ENCODE measurements around the gene DDX52. TPM values are rescaled to one million over a fixed set of nuclear protein-coding genes. Genes with fewer than 3 reads are reported as not detected.
"Not testable (repeated sequence)": the region's sequence is repeated elsewhere in the genome, so short reads cannot be mapped to it uniquely, and the experiment has no call there.

DDX52 gene
- total and polyA plus RNA-seq, 7 donors, result 9.2 to 20.1 (median 15.3) TPM

GRCh38 chr17:37682007-37682406 lies 38.8 kb upstream of the DDX52 start:
- no peaks in the 10 kb centered on the region for H3K4me1 ChIP-seq
- WGBS, 3 donors, result 65 to 77% (median 73%) methylated on average over 3 of the region's 3 CpGs
- TF ChIP-seq, protein P1, sequence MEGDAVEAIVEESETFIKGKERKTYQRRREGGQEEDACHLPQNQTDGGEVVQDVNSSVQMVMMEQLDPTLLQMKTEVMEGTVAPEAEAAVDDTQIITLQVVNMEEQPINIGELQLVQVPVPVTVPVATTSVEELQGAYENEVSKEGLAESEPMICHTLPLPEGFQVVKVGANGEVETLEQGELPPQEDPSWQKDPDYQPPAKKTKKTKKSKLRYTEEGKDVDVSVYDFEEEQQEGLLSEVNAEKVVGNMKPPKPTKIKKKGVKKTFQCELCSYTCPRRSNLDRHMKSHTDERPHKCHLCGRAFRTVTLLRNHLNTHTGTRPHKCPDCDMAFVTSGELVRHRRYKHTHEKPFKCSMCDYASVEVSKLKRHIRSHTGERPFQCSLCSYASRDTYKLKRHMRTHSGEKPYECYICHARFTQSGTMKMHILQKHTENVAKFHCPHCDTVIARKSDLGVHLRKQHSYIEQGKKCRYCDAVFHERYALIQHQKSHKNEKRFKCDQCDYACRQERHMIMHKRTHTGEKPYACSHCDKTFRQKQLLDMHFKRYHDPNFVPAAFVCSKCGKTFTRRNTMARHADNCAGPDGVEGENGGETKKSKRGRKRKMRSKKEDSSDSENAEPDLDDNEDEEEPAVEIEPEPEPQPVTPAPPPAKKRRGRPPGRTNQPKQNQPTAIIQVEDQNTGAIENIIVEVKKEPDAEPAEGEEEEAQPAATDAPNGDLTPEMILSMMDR (IDR thresholded peaks at IDR 0.05), result no peak
- H3K27ac ChIP-seq, result no peak overlapping the region
- H3K9me3 ChIP-seq, result no peaks in the 10 kb centered on the region
- DNase-seq, result no peak
- H3K27me3 ChIP-seq (ENCODE audit: insufficient read depth in 3 of 3, low read length in 2 of 3), result peaks cover 0 to under 1% (median 0%) of the 10 kb centered on the region in 3 donors
- H3K4me3 ChIP-seq, result no peak overlapping the region
- intact Hi-C loops (cut with DNase I), result no loop called here
- no peak for ATAC-seq
- no peaks in the 10 kb centered on the region for H3K36me3 ChIP-seq (ENCODE audit: insufficient read depth in 1 of 2, low read depth in 1 of 2)

DNA sequence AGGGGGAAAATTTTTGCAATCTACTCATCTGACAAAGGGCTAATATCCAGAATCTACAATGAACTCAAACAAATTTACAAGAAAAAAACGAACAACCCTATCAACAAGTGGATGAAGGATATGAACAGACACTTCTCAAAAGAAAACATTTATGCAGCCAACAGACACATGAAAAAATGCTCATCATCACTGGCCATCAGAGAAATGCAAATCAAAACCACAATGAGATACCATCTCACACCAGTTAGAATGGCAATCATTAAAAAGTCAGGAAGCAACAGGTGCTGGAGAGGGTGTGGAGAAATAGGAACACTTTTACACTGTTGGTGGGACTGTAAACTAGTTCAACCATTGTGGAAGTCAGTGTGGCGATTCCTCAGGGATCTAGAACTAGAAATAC lies 36.7 kb upstream of the DDX52 start:
- ATAC-seq; H3K9me3 ChIP-seq; H3K4me1 ChIP-seq; intact Hi-C loops (cut with DNase I); H3K4me3 ChIP-seq; H3K27ac ChIP-seq; DNase-seq; H3K36me3 ChIP-seq (ENCODE audit: insufficient read depth in 1 of 2, low read depth in 1 of 2); H3K27me3 ChIP-seq (ENCODE audit: insufficient read depth in 3 of 3, low read length in 2 of 3): not testable (repeated sequence)
- 83 to 94% (median 92%) methylated on average over 1 of the region's 2 CpGs for WGBS, 3 donors

DNA sequence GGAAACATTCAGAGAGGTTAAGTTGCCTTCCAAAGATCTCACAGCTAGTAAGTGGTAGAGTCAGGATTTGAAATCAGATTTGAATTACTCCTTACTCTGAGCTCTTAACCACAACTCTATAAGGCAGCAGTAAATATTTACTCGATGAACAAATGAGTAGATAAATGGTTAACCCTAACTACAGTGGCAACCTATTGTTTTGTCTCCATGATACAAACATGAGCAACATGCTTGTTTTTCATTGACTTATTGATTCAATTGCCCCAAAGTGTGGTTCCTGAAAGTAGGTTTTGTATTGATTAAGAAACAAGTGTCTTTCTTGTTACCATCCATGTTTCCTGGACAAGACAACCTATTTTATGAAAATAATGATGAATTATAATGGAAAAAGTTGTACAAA lies 34.8 kb upstream of the DDX52 start:
- TF ChIP-seq, protein P1 (IDR thresholded peaks at IDR 0.05), result no peak
- Histone ChIP-seq H3K27ac (no peak overlapping the region), H3K4me1 (no peaks in the 10 kb centered on the region), H3K9me3 (no peaks in the 10 kb centered on the region), H3K4me3 (no peak overlapping the region), H3K27me3 (ENCODE audit: insufficient read depth in 3 of 3, low read length in 2 of 3) (peaks cover 0 to 1% (median 0%) of the 10 kb centered on the region in 3 donors), H3K36me3 (ENCODE audit: insufficient read depth in 1 of 2, low read depth in 1 of 2) (no peaks in the 10 kb centered on the region)
- 90 to 100% (median 92%) methylated on average over 1 of the region's 1 CpG for WGBS, 3 donors
- DNase-seq (no peak), ATAC-seq (no peak)
- intact Hi-C loops (cut with DNase I), result no loop called here

GRCh38 chr17:37677021-37677420 lies 33.8 kb upstream of the DDX52 start:
- no peak for ATAC-seq
- WGBS, 3 donors, result 75 to 88% (median 80%) methylated on average over 1 of the region's 1 CpG
- intact Hi-C loops (cut with DNase I), result no loop called here

GRCh38 chr17:37676115-37676925 lies 33.1 kb upstream of the DDX52 start:
- TF ChIP-seq, protein P1 (IDR thresholded peaks at IDR 0.05), result no peak

More at GRCh38 chr17:37677021-37677420, 33.8 kb upstream of the DDX52 start:
- Histone ChIP-seq H3K9me3 (no peaks in the 10 kb centered on the region), H3K27me3 (ENCODE audit: insufficient read depth in 3 of 3, low read length in 2 of 3) (peaks cover 0 to 1% (median 0%) of the 10 kb centered on the region in 3 donors), H3K4me3 (no peak overlapping the region), H3K36me3 (ENCODE audit: insufficient read depth in 1 of 2, low read depth in 1 of 2) (no peaks in the 10 kb centered on the region), H3K27ac (no peak overlapping the region), H3K4me1 (no peaks in the 10 kb centered on the region)
- no peak for DNase-seq
- TF ChIP-seq, protein P1 (IDR thresholded peaks at IDR 0.05), result no peak

More at GRCh38 chr17:37676115-37676925, 33.1 kb upstream of the DDX52 start:
- Histone ChIP-seq H3K36me3 (ENCODE audit: insufficient read depth in 1 of 2, low read depth in 1 of 2) (no peaks in the 10 kb centered on the region), H3K4me3 (no peak overlapping the region), H3K27ac (no peak overlapping the region), H3K9me3 (no peaks in the 10 kb centered on the region), H3K27me3 (ENCODE audit: insufficient read depth in 3 of 3, low read length in 2 of 3) (peaks cover 0 to 1% (median 0%) of the 10 kb centered on the region in 3 donors), H3K4me1 (no peaks in the 10 kb centered on the region)
- DNase-seq (no peak), ATAC-seq (no peak)
- WGBS, 3 donors, result 14 to 17% (median 16%) methylated on average over 7 of the region's 7 CpGs
- intact Hi-C loops (cut with DNase I), result no loop called here

Data from psoas muscle (tissue), 8 donors.